B cell (primary cell): ENCODE measurements around the gene ADRM1. TPM values are rescaled to one million over a fixed set of nuclear protein-coding genes. Genes with fewer than 3 reads are reported as not detected.
A peak's percentile ranks its signal among the peaks of the same experiment; 100 is the strongest.

Experiments
- ATAC-seq: fragments of 200-7000 bp; cut with Tn5 transposase; one replicate; pipeline ENCODE4 v1.10.0; 2021; ENCODE audit warnings: low read depth, mild to moderate bottlenecking, moderate number of reproducible peaks, moderate library complexity
- CTCF ChIA-PET: fragments of 350-600 bp; sonication (Branson Sonifier 250); formaldehyde crosslinking; loops from one replicate; lab custom pipeline; 2021; ENCODE audit warnings: antibody characterized with exemption, inconsistent platforms; lab: Charles Lee
- POLR2A ChIA-PET: fragments of 350-600 bp; sonication (Branson Sonifier 250); formaldehyde crosslinking; loops from one replicate; lab custom pipeline; 2021; ENCODE audit warnings: antibody characterized with exemption; lab: Charles Lee
- DNase-seq: peaks from one replicate; pipeline ENCODE4 v3.0.0; 2013
- H2AFZ ChIP-seq: 2 replicates; pipeline ENCODE4 v1.6.1; 2012; ENCODE audit warnings: mild to moderate bottlenecking, low read depth, low read length; ENCODE audit not compliant: insufficient read depth, poor library complexity, severe bottlenecking
- H3K27ac ChIP-seq, 2 donors: 1 replicate in 1 of 2; 2 replicates in 1 of 2; pipeline ENCODE4 v1.5.1; 2012 to 2013; ENCODE audit warnings: low read length in 2 of 2, mild to moderate bottlenecking in 2 of 2, moderate library complexity in 1 of 2
- H3K27me3 ChIP-seq, 4 experiments: fragments of 200-600 bp in 1 of 4; sonication (generic) in 1 of 4; replicated peaks in 1 of 4; 1 replicate in 2 of 4; 2 replicates in 2 of 4; pipeline versions ENCODE4 v1.6.1 to v1.7.0; 2013 to 2016; ENCODE audit warnings: low read length in 3 of 4, mild to moderate bottlenecking in 2 of 4, mixed read lengths in 1 of 4, moderate library complexity in 1 of 4; ENCODE audit not compliant: insufficient read depth in 4 of 4, control insufficient read depth in 3 of 4; ENCODE audit errors: control extremely low read depth in 1 of 4
- H3K36me3 ChIP-seq, 2 experiments: replicated peaks in 1 of 2; 1 replicate in 1 of 2; 2 replicates in 1 of 2; pipeline versions ENCODE4 v1.6.1 to v1.7.1; 2013; ENCODE audit warnings: low read length in 1 of 2; ENCODE audit not compliant: insufficient read depth in 2 of 2, control insufficient read depth in 1 of 2; ENCODE audit errors: control extremely low read depth in 1 of 2, extremely low read depth in 1 of 2
- H3K4me1 ChIP-seq, 2 donors: fragments of 200-600 bp in 1 of 2; sonication (generic) in 1 of 2; 1 replicate in 1 of 2; 2 replicates in 1 of 2; pipeline versions ENCODE4 v1.5.1 to v1.6.1; 2013 to 2017; ENCODE audit warnings: low read length in 2 of 2; ENCODE audit not compliant: control insufficient read depth in 2 of 2, insufficient read depth in 2 of 2
- H3K4me2 ChIP-seq: replicated peaks from 2 replicates; pipeline ENCODE3; 2012; ENCODE audit warnings: mild to moderate bottlenecking, low read depth, low read length; ENCODE audit not compliant: poor library complexity, severe bottlenecking
- H3K4me3 ChIP-seq, 5 experiments: fragments of 200-600 bp in 1 of 5; sonication (generic) in 1 of 5; 1 replicate in 3 of 5; 2 replicates in 2 of 5; pipeline versions ENCODE4 v1.5.1 to v1.7.0; 2011 to 2016; ENCODE audit warnings: low read length in 4 of 5, mild to moderate bottlenecking in 4 of 5, low read depth in 2 of 5, control low read depth in 1 of 5, moderate library complexity in 1 of 5; ENCODE audit not compliant: insufficient read depth in 1 of 5; ENCODE audit errors: control extremely low read depth in 1 of 5, extremely low read depth in 1 of 5
- H3K79me2 ChIP-seq: fragments of 200-600 bp; sonication (generic); one replicate; pipeline ENCODE4 v1.6.0; 2016; ENCODE audit warnings: low read length; ENCODE audit not compliant: control insufficient read depth, insufficient read depth
- H3K9ac ChIP-seq: fragments of 200-600 bp; sonication (generic); 2 replicates; pipeline ENCODE4 v1.6.1; 2017; ENCODE audit warnings: mild to moderate bottlenecking, low read length, moderate library complexity
- H3K9me3 ChIP-seq, 3 donors: one replicate each; pipeline versions ENCODE4 v1.6.1 to v1.7.1; 2013; ENCODE audit warnings: low read length in 2 of 3; ENCODE audit not compliant: control insufficient read depth in 2 of 3, insufficient read depth in 1 of 3; ENCODE audit errors: control extremely low read depth in 1 of 3
- H4K20me1 ChIP-seq: 2 replicates; pipeline ENCODE4 v1.6.0; 2012; ENCODE audit warnings: mild to moderate bottlenecking, low read length; ENCODE audit not compliant: insufficient read depth, control insufficient read depth, poor library complexity, severe bottlenecking
- H3K27ac Mint-ChIP-seq: one replicate; pipeline ENCODE4 v1.8.0; 2021; ENCODE audit warnings: mixed read lengths
- H3K27me3 Mint-ChIP-seq: one replicate; pipeline ENCODE4 v1.8.0; 2021; ENCODE audit warnings: mixed read lengths
- H3K4me1 Mint-ChIP-seq: one replicate; pipeline ENCODE4 v1.8.0; 2021; ENCODE audit warnings: mixed read lengths
- H3K4me3 Mint-ChIP-seq: one replicate; pipeline ENCODE4 v1.8.0; 2021; ENCODE audit warnings: mixed read lengths
- H3K9me3 Mint-ChIP-seq: one replicate; pipeline ENCODE4 v1.8.0; 2022; ENCODE audit warnings: mixed read lengths; ENCODE audit not compliant: insufficient read depth
- CTCF ChIP-seq: fragments of 200-600 bp; IDR thresholded peaks from one replicate; pipeline ENCODE4 v1.8.0; 2022; ENCODE audit warnings: antibody characterized with exemption, mild to moderate bottlenecking
- EZH2 ChIP-seq: IDR thresholded peaks from 2 replicates; pipeline ENCODE4 v1.6.1; 2012; ENCODE audit warnings: borderline replicate concordance, low read depth, mild to moderate bottlenecking, moderate library complexity, low read length; ENCODE audit not compliant: insufficient read depth, poor library complexity, severe bottlenecking
- WGBS: methylation state at CpG from one replicate; pipeline ENCODE4 v1.1.5; 2013; ENCODE audit warnings: missing lambda C conversion rate; ENCODE audit not compliant: insufficient coverage; 5-methylcytosine and 5-hydroxymethylcytosine counted together
- intact Hi-C: fragments of 100-400 bp; cut with micrococcal nuclease; formaldehyde crosslinking; loops from one replicate; pipeline ENCODE4 v1.10.0; 2022
- polyA plus RNA-seq: library from polyadenylated mRNA; depleted of rRNA; stranded (reverse); fragments of >200 nt; gene quantifications from 2 replicates; pipeline ENCODE4 v1.2.3, GENCODE V29; 2012
- total RNA-seq, 2 donors: library from RNA; stranded (reverse); fragments of 120-200 nt in 1 of 2; gene quantifications; 1 replicate in 1 of 2; 2 replicates in 1 of 2; pipeline versions ENCODE4 v1.2.3 to v1.2.4, GENCODE V29; 2013 to 2022

Gene ADRM1
- total and polyA plus RNA-seq, 2 donors (not counting 1 experiment from before 2014, with no cell fraction given): 73.9 to 87.2 TPM

DNA sequence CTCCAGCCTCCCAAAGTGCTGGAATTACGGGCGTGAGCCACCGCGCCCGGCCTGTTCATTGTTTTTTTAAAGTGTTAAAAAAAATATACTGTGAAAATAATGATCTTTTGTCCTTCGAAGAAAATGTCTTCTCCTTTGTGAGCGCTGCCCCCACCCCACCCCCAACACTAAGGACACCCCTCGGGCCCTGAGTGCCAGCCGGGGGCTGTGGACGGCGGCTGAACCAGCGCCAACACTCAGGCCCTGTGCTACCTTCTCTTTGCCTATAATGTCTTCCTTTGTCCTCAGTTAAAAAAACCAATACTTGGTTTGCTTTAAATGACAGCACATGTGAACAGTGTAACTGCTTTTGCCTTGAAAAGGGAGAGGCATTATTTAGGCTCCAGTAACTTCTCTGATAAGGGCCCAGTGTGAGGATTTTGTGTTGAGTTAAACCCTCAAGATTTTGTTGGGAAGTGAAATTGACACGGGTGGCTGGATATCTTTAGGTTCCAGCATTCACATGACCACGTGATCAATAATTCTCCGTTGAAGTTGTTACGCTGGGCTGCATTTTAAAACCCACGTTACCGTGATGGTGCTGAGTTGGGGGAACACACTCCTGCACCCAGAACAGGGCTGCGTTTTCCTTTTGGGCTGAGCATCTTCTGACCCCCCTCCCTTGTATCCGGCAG is 9.5 kb upstream of the ADRM1 start:
- peak overlapping the region; percentile 56 for H3K27ac Mint-ChIP-seq
- POLR2A ChIA-PET: no interaction called here
- H3K27me3 ChIP-seq: no peaks in the 10 kb centered on the region

More for the DNA sequence above, 9.5 kb upstream of the ADRM1 start:
- Mint-ChIP-seq H3K4me1 (peaks cover 26% of the 10 kb centered on the region), H3K27me3 (no peaks in the 10 kb centered on the region), H3K9me3 (no peaks in the 10 kb centered on the region), H3K4me3 (no peak overlapping the region)
- H3K79me2 ChIP-seq: no peaks in the 10 kb centered on the region
- H2AFZ ChIP-seq: no peak overlapping the region
- ATAC-seq: no peak
- 56% methylated on average over 8 of the region's 20 CpGs for WGBS
- no peaks in the 10 kb centered on the region for H4K20me1 ChIP-seq
- DNase-seq: no peak
- intact Hi-C loops: no loop called here
- H3K27ac ChIP-seq: peak overlapping the region; percentile 9 to 60
- peaks cover 0 to 41% of the 10 kb centered on the region in 2 experiments for H3K36me3 ChIP-seq
- no peaks in the 10 kb centered on the region for H3K9me3 ChIP-seq
- no peak overlapping the region for H3K4me2 ChIP-seq
- CTCF ChIA-PET: no interaction called here
- TF ChIP-seq EZH2: no peak
- no peak for TF ChIP-seq CTCF
- H3K4me3 ChIP-seq: no peak overlapping the region
- H3K9ac ChIP-seq: no peak overlapping the region
- peaks cover 0 to 36% of the 10 kb centered on the region in 2 donors for H3K4me1 ChIP-seq
